Amygdala (tissue), 56 donors: ENCODE data around the gene CDK3.
A peak's percentile ranks its signal among the peaks of the same experiment; 100 is the strongest.
"Not testable (repeated sequence)": the region's sequence is repeated elsewhere in the genome, so short reads cannot be mapped to it uniquely, and the experiment has no call there.

Source experiments
- DNase-seq, 56 donors: peaks; one replicate each; lab custom pipeline; 2025; lab: John Stamatoyannopoulos, UW

The CDK3 gene

DNA sequence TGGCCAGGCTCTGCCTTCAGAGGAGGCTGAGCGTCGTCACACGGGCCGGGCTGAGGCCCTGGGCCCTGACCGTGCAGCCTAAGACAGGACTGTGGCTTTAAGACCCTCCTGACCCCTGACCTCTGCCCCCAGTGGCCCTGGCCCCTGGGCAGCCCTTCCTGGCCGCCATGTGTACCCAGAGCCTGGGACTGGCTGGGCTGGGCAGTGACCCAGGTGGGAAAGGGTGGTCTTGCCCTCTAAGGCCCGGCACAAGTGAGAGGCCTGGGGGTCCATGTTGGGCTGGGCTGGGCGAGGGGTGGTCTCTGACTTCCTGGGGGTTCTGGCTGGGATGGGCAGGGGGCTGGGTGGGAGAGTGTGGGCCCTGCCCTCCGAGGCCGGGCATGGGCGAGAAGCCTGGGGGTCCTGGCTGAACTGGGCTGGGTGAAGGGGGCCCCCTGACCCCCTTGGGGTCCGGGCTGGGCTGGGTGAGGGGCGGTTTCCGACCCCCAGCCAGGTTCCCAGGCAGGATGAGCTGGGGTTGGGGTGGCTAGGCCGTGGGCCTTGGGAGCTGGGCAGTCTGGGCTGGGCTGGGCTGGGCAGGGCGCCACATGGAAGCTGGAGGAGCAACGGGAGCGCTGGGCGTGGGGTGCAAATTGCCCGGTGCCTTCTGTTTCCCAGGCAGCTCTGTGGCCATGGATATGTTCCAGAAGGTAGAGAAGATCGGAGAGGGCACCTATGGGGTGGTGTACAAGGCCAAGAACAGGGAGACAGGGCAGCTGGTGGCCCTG is at the start of gene CDK3:
Gene CDK3 (plus strand): TSS at position 101 of the 767 bp plus-strand sequence. CDS start 571 bp downstream, at position 672.
- DNase-seq, result peak in 1 of 56 donors; percentile 36

DNA sequence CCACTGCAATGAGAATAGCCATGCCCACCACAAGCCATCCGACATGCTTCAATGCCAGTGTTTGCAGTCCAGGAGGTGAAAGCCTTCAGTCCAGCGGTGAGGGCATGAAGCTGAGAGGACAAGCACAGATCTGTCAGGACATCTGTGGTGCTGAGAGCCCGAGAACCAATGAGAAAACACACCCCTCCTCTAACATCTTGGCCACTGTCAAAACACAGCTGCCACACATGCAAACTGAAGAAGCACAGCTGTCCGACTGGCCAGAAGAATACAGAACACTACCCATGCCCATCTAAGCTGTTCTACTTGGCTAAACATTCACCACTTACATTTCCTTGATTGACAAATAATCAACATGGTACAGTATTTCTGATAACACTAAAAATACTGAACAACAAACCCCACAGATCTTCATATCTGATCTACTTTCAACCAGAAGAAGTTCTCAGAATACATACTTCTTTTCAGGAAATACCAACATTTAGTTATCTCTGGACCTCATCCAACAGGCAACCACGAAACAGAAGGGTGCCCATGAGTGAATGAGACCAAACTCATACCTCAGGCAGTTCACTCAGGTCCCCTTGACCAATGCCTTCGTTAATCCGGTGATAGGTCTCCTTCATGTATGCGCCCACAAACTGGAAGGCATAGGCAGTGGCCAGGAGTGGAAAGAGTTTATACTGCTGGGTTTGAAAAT is 49.6 kb upstream of the CDK3 start:
- DNase-seq, result peak in 9 of 56 donors; percentile 1 to 33 (median 8)

DNA sequence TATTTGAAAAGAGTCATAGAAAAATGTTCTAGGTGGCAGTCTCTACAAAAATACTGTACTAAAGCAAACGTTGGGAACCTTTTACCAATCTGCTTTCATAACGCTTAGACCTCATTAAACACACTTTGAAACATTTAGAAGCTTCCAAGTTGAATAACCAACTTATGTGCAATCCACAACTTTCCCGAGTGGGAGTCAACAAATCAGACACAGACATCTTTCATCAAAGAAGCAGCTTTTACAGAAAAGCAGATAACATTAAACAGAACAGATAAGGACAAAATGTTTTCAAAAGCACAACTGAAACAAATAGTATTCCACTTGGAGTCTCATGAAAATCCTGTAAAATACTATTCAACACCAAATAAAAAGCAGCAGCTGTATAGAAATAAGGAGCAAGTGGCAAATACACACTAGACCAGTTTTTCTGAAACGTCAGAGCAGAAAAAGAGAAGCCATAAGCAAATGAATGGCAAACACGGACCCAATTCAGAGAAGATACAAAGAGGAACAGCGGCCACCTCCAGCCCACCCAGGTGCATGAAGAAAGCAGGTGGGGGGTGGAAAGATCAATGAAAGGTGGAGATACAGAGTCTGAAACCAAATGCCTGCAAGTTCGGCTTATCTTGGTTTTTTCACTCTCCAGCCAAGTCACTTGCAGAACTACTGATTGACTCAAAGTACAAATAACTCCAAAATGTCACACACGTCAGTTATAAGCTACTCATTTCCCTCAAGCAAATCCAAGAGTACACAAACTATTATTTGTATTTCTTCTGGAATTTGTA is 41.4 kb upstream of the CDK3 start:
- no peak for DNase-seq

DNA sequence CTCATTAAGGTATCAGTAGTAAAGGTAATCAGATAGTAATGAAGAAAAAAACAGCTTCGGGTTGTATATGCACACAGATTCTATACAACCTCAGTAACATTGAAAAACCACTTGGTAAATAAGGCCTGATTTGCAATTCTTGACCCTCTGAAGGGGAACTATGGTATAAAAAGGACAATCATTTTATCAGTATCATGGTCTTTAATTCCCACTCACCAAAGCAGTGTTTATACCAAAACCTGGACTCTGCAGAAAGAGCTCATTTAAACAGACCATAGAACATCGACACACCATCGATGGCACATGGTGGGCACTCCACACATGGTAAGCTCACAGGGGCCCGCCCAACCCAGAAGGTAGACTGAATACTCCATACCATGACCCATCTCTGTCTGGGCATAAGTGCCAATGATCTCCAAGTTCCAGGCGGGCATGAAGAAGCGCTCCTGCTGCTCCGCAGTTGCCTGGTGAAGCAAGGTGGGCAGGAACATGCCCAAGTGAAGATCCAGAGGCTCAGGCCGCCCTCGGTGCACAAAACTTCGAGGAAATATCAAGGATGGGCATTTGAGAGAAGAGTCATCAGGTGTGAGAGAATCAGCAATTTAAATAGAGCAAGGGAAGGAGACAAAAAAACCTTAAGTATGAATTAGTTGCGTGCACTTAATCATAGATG is 40.7 kb upstream of the CDK3 start:
- no peak for DNase-seq

DNA sequence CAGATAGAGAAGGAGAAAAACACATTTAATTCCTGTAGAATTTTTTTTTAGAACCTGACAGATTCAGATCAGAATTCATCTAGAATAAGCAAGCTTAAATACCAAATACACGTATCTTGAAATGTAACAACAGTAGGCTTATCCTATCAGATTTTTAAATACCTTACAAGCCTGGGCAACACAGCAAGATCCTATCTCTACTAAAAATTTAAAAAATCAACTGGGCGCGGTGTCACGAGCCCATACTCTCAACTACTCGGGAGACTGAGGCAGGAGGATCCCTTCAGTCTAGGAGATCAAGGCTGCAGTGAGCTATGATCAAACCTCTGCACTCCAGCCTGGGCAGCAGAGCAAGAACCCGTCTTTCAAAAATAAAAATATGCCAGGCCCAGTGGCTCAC is 35.2 kb upstream of the CDK3 start:
- no peak for DNase-seq

DNA sequence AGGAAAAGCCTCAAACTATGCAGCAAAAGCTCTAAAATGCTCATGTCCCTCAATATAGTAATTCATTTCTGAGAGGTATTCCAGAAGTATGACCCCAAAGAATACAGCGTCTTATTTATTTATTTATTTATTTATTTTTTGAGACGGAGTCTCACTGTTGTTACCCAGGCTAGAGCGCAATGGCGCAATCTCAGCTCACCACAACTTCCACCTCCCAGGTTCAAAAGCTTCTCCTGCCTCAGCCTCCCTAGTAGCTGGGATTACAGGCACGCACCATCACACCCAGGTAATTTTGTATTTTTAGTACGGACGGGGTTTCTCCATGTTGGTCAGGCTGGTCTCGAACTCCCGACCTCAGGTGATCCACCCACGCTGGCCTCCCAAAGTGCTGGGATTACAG is 31.6 kb upstream of the CDK3 start:
- DNase-seq, result not testable (repeated sequence)

DNA sequence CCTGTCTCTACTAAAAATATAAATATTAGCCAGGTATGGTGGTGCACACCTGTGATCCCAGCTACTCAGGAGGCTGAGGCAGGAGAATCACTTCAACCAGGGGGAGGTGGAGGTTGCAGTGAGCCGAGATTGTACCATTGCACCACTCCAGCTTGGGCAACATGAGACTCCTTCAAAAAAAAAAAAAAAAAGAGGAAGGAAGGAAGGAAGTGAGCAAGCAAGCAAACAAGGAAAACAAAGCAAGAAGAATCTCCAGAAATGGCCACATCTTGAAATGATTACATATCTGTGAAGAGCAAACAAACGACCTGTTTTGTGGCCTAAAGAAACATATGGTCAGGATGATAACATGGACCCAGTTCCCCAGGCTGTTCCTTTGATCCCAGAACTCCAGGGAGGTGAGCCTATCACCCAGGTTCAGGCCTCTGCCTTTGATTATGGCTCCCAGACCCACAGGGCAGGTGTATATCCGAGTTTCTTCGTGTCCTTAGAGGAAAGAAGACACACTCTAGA is 30.6 kb upstream of the CDK3 start:
- no peak for DNase-seq

DNA sequence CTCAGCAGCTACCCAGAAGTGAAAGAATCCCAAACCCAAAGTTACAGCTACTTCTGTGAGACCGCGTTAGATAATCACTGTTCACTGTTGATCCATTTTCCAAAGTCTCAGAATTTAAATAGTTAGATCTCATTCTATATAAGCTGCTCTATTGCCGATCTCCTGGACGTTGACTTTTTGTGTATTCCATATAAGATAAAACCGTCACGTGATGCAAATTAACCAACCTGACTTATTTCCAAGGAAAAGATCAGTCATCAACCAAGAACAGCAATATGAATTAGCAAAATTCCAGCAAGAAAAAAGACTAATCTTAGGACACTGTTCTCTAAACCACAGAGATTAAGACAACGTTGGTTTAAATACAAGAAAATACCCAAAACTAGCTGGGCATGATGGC is 30.0 kb upstream of the CDK3 start:
- DNase-seq, result no peak

DNA sequence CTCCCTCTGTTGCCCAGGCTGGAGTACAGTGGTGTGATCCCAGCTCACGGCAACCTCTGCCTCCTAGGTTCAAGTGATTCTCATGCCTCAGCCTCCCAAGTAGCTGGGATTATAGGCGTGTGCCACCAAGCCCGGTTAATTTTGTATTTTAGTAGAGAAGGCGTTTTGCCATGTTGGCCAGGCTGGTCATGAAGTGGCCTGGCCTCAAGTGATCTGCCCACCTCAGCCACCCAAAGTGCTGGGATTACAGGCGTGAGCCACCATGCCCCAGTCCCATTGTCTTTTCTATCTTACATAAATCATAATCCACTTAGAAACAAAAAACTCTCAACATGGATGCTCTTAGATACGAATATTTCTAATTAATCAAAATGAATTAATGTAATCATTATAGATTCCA is 25.5 kb upstream of the CDK3 start:
- not testable (repeated sequence) for DNase-seq

DNA sequence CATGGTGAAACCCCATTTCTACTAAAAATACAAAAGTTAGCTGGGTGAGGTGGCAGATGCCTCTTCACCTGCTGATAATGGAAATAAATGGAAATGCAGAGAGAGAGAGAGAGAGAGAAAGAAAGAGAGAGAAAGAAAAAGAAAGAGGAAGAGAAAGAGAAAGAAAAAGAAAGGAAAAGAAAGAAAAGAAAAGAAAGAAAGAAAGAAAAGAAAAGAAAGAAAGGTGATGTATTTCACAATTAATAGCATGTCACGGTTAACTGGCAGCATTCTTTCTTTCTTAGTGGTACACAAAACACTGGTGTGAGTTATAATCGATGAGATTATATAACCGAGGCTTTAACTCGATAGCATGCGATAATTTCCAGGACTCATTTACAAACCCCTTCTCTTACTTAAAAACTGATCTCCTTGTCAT is 24.9 kb upstream of the CDK3 start:
- no peak for DNase-seq

DNA sequence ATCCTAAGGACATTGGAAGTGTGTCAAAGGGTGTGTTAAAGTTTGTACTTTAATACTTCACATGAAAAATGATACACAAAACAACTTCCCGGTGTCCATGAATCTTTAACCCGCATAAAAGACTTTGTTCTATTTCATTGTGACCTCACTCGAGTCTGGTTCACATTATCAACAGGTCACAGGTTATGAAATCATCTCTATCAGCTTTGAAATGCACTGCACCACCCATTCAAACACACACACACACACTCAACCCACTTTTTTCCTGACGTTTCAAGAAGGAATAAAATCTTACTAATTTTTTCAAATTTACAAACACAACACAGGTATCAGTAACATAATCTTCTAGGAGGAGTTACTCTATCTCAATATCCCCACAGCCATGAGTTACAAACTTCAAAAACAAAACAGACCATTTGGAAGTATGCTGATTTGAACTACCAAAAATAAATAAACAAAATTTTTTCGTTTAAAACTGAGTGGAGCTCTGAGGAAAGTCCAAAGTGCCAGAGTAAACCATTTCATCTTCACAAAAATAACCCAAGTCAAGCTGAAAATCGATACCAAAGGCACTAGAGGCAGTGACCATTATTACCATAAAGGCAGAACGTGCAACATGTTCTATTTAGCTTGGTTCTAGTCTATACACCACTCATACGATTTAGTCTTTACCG is 24.3 kb upstream of the CDK3 start:
- DNase-seq, result no peak

DNA sequence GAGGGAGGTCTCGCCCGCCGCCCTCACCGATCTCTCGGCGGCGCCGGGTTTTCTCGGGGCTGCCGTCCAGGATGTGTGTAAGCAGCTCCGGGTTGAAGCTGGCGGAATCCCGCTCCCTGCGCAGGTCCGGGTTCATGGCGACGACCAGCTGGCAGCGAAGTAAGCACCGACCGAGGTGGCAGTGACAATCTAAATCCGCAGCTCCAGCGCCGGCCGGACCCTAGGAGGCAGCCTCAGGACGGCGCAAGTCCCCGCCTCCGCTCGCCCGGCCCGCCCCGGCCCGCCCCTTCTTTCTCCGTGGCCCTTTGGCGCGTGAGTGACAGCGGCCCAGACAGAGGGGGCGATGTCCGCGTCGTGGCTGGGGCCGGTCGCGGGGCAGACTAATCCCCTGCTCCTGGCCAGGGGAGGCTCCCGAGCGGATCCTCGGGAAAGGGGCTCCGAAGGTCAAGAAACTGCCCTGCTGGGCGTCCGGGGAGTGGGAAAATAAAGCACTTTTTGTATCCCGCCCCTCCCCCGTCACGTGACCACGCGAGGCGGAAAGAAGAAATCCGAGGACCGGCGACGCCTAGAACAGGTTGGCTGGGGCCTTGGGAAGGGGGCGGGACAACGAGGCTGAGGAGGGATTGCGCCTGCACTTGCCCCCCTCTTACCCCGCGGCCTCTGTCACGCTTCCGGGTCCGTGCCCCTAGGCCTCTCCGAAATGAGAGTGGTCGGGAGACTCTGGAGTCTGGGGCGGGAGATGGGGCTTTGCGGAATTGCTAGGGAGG is 21.5 kb upstream of the CDK3 start, which contains the start of the genes ACOX1 and TEN1:
Gene ACOX1 (minus strand): TSS at position 229 of the 767 bp plus-strand sequence. CDS start 93 bp downstream, at position 136.
Gene TEN1 (plus strand): TSS at position 303 of the 767 bp plus-strand sequence. CDS start 6,953 bp downstream, outside the sequence.
- peak; percentile 62 to 99 (median 96) for DNase-seq

DNA sequence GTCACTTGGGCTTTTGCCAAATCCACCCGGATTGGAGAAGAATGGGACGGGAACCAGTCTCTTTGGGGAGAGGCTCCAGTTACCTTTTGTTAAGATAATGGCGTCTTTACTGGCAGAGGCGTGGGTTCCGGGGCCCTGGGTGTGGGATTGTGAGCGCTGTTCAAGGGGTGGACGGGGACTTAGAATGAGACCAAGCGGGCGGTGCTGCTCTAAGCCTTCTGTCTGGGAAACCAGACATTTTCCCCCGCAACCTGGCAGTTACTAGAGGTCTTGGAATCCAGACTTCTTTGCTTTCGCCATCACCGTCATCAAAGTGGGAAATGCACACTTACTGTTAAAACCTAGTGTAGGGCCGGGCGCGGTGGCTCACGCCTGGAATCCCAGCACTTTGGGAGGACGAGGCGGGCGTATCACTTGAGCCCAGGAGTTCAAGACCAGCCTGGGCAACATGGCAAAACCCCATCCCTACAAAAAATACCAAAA is 20.9 kb upstream of the CDK3 start:
- DNase-seq, result peak in 3 of 56 donors; percentile 45 to 72 (median 68)

DNA sequence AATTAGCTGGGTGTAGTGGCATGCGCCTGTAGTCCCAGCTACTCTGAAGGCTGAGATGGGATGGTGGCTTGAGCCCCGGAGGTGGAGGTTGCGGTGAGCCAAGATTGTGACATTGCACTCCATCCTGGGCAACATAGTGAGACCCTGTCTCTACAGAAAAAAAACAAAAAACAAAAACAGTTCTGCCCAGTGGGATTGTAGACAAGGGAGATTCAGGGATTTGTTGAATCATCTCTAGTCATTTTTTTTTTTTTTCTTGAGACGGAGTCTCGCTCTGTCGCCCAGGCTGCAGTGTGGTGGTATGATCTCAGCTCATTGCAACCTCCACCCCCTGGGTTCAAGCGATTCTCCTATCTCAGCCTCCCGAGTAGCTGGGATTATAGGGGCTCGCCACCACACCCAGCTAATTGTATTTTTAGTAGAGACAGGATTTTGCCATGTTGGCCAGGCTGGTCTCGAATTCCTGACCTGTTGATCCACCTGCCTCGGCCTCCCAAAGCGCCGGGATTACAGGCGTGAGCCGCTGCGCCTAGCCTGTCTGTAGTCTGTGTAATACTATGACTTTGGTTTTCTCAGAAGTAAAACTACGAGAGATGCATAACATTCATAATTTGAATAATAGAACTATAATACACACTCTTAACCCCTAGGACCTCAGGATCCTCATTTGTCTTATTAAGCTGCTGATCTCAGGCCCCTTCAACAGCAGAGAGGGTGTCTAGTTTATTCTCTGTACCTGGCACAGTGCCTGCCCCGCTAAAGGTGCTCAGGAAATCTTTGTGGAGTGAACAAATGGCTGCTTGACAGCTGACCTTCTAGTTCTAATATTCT is 20.3 kb upstream of the CDK3 start:
- no peak for DNase-seq

DNA sequence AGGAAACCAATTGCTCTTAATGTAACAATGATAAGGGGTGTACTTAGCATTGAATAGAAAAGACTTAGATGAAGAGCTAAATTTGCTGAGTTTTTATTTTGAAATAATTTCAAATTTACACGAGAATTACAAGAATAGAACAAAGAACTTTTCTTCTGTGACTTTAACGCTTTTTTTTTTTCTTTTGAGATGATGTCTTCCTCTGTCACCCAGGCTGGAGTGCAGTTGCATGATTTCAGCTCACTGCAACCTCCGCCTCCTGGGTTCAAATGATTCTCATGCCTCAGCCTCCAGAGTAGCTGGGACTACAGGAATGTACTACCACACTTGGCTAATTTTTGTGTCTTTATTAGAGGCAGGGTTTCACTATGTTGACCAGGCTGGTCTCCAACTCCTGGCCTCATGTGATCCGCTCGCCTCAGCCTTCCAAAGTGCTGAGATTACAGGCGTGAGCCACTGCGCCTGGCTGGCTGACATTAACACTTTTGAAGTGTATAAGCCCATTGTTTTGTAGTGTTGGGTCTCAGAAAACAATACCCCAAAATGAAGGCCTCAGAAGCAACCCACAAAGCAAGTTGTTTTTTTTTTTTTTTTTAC is 19.5 kb upstream of the CDK3 start:
- no peak for DNase-seq

DNA sequence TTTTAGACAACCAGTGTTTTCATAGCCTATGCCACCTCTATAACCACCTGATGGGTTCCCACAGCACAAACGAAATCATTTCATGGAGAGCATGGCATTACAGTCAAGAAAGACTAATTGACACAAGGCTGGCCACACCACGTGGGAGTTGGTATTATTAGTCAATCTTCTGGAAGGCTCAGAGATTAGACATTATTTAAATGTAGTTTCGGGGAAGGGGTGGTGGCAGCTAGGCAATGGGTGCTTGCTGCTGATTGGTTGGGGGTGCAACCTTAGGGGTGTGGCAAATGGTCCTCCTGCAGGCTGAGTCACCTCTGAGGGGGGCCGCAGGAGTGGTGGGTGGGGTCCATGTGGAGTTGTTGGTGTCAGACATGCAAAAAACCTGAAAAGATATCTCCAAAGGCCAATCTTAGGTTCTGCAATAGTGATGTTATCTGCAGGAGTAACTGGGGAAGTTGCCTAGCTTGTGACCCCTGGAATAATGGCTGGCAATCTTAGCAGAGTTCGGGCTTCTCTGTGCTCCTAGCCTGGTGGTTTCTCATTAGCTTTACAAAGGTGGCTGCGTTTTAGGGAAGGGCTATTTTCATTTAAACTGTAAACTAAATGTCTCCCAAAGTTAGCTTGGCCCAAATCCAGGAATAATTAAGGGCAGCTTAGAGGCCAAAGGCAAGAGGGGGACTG is 17.0 kb upstream of the CDK3 start:
- DNase-seq, result no peak

DNA sequence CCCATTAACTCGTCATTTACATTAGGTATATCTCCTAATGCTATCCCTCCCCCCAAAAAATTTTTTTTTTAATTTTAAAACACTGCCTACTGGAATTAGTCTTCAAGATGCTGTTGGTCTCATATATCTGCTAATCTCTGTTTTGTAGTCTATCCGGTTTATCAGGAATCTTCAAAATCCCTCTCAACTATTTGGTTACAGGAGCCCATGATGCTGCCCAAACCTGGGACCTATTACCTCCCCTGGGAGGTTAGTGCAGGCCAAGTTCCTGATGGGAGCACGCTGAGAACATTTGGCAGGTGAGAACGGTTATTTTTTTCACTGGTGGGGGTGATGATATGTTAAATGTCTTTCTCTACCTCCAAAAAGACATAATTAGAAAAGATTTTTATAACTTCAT is 14.7 kb upstream of the CDK3 start:
- no peak for DNase-seq
